ENCODE measurements around the gene ADAMTSL3.
A peak's percentile ranks its signal among the peaks of the same experiment; 100 is the strongest.
"Not testable (repeated sequence)": the region's sequence is repeated elsewhere in the genome, so short reads cannot be mapped to it uniquely, and the experiment has no call there.

ADAMTSL3 gene

DNA sequence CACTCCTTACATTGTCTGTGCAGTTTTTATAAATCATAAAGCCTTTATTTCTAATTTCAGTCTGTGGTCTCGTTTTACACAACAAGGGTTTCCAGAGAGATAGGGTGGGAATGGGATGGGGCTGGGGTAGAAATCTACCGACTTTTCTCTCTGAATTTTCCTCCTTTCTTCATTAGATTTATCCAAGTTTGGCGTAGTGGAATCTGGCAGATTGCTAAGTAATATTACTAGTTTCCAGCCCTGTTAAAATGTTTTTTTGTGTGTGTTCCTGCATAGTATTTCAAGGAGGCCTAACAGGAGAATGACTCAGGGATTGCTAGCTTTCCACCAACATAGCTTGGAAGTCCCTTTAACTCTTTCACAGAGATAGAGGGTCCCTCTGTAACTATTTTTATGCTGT is 396.2 kb downstream of the ADAMTSL3 start:
- no peak for DNase-seq

DNA sequence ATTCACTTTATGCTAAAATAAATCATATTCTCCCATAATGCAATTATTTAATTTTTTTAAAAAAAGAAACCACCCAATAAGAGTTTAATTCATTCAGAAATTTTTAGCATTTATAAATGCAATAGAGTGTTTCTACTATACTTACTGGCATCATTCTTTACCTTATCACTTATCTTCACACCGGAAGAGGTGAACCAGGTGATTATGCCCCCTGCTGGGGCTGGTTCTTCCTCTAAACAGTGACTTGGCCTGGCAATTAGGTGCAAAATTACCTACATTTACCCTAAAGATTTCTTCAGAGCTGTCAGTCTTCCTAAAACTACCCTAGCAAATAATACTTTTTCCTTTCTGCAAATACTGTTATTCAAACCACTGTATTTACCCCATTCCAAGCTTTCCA is 397.2 kb downstream of the ADAMTSL3 start:
- DNase-seq = not testable (repeated sequence)

DNA sequence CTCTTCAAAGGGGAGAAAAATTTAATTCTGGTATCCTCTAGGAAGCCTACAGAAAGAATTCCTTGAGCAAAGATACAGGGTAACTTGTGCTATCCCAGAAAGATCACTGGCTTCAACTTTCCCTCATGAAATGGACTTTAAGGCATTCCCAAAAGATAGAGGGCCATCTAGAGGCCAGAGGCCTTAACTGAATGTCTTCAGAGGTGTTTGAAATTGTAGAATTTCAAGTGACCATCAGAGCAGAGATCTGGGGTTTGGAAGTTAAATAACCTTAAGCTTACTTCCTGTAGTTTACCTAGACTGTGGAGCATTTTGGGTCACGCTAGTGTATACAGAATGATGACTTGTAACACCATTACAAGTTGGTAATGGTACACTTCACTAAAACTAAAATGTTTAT is 400.6 kb downstream of the ADAMTSL3 start:
- not testable (repeated sequence) for DNase-seq

DNA sequence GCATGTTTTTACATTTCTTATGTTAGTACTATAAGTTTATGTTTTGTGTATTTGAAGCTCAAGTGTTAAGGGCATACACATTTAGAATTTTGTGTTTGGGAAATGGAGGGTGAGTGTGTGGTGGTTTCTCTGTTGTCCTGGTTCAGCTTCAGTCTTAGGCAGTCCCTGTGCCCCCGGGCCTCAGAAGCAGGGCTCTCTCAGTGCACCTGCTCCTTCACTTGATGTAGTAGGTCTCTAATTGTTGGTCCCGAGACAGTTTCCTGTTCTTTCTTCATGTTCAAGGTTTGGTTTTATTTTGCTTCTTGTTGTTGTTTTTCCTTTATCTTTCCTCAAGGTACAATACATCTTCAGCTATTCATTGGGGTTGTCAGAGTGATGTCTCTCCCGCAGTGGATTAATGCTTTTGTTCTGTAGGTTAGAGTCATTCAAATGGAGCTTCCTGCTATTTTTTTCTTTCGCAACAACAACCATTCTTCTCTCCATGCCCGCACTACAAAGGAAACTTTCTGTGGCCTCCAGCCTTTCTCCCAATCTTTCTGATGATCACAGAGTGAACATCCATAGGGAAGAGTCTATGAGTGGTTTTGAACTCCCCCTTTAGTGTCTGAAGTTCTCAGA is 403.9 kb downstream of the ADAMTSL3 start:
- no peak for DNase-seq

DNA sequence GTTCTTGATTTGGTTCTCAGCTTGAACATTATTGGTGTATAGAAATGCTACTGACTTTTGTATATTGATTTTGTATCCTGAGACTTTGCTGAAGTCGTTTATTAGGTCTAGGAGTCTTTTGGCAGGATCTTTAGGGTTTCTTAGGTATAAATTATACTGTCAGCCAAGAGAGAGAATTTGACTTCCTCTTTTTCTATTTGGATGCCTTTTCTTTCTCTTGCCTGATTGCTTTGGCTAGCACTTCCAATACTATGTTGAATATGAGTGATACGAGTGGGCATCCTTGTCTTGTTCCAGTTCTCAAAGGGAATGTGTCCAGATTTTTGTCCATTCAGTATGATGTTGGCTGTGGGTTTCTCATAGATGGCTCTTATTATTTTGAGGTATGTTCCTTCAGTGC is 409.8 kb downstream of the ADAMTSL3 start:
- not testable (repeated sequence) for DNase-seq

DNA sequence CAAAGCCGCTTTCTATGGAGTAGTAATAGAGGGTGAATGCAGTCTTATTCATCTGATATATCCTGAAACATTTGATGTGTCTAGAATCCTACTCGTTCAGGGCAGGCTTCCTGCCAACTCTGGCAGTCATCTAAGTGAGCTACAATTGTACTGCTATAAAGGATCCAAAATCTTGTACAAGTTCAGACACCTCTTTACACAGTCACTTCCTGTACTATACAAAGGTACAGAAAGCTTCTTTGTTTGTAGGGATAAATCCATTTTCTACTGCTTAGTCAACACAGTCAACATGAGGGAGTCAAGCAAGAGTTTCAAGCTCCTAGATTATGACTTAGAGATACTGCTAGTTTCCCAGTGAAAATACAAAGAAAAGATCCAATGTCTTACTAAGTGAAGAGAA is 414.8 kb downstream of the ADAMTSL3 start:
- not testable (repeated sequence) for DNase-seq

DNA sequence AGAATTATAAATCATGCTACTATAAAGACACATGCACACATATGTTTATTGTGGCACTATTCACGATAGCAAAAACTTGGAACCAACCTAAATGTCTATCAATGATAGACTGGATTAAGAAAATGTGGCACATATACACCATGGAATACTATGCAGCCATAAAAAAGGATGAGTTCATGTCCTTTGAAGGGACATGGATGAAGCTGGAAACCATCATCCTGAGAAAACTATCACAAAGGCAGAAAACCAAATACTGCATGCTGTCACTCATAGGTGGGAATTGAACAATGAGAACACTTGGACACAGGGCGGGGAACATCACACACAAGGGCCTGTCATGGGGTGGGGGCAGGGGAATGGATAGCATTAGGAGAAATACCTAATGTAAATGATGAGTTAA is 424.1 kb downstream of the ADAMTSL3 start:
- DNase-seq = not testable (repeated sequence)

DNA sequence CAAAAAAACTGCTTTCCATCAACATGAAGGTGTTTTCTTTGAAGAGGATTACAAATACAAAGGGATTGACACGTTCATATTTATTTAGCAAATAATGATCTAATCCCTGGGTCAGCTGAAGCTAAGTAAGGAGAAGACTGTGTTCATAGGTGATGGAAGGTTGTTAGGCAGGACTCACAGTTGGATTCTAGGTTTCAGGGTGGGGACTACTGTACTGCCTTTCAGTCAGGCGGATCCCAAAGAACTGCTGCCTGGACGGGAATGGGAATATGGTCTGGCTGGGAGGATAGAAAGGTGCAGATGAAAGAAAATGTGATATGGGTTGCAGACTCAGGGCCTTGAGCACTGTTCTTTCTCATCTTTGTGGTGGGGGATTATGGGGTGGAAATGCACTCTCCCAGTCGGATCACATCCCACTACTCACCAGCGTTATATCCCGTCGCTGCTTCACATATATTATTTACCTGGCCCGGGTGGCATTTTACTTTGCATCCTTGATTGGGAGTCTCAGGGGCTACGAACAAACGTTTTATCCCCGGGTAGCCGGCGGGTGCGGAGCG is 425.5 kb downstream of the ADAMTSL3 start:
- not testable (repeated sequence) for DNase-seq

DNA sequence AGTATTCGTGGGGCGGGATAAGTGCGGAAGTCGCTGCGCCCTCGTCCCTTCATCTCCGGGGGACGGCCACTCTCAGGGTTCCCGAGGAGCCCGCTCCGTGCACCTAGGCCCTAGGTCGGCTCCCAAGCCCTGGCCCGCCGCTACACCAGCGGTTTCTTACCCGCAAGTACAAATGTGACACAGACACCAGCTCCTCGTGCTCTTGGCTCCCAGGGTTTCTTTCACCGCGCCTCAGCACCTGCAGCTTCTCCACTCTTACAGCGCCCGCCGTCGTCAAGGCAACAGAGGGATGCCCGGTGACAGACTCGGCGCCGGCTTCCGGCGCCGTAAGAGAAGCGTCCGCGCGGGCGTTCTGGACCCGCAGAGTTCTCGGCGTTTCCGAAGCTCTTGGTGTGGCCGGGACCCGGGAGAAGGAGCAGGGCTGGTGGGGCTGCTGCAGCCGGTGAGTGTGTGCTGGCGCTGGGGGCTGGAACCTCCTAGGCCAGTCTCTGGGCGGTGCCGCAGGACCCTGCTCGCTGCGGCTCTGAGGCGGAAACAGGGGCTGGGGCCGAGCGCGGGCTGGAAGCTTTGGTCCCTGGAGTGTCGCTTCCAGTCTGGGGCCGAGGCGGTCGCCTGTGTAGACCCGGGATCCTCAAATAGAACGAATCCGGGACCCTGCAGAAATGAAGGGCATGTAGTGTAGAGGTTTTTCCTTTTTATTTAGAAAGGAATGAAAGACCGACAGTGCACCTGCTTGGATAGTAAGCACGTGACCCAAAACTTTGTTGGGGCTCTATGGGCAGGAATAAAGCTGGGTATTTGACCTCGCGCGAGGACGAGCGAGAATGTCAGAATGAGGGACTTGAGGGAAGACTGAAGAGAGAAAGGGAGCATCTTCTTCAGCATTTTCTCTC is 426.2 kb downstream of the ADAMTSL3 start:
- peak; percentile 4 for DNase-seq

DNA sequence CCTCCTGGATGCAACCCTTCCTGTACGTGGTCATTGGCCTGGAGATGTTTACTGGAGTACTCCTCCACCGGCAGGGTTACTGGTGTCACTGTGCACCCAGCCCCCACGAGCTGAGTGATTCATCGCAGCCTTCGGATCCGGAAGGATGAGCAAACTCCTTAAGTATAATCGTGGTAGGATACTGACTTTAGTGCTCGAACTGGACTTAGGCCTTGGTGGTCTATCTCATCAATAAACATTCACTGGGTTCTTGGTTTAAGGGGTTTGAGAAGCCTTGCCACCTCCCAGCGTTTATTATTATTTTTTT is 426.8 kb downstream of the ADAMTSL3 start:
- not testable (repeated sequence) for DNase-seq

DNA sequence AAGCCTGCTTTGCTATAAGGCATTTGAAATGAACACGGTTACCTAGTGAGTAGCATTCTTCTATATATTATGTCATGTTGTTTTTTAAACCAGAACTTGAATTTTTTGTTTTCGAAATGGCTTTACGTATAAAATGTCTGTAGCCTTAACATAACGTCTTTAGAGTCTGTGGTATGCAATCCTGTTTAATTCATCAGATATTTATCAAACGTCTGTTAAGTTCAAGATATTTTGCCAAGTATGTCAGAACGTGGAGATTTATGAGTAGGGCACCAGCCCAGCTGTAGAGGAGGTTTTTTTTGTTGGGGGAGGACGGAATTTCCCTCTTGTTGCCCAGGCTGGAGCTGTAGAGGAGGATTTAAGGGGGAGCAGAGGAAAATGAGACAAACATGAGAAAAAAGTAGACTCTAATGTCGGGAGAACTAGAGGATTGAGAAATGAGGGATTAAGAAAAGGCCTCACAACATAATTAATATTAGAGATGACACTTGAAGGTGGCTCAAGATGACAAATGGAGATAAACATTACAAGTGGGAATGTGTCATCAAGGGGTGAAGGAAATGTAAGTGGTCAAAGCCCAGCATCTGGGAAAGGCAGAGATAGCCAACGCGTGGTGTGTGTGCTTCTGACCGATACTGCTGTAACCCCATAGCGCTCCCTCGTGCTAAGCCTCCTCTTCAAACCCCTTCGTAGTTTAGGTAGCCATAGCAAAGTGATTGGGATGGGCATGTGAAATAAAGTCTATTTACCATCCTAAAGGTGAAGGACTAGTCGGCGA is 427.7 kb downstream of the ADAMTSL3 start:
- no peak for DNase-seq

DNA sequence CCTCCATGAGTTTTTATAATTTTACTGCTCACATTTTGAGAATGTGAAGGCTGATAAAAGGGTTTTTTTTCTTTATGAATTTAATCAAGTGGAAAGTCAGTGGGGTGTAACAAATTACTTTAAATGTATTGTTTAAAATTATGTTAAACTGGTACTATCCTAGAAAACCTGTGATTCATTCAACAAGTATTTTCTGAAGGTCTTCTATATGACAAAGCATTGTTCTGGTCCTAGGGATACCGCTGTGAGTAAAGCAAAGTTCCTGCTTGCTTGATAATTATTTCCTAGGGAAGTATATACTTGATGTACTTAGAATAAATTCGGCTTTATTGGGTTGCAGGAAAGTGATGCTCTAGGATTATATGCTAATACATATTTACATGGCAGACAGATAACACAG is 428.8 kb downstream of the ADAMTSL3 start:
- DNase-seq = no peak

DNA sequence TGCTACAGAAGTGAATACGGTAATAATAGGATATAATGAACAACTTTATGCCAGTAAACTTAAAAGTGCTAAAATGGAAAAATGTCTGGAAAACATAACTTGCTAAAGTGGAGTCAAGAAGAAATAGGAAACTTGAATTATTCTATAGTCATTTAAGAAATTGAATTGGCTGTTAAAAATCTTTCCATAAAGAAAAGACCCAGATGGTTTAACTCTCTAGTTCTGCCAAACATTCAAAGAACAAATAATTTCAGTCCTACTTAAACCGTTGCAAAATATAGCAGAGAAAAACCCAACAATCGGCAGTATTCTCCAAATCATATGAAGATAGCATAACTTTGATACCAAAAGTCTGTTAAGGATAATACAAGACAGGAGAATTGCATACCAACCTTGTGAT is 432.1 kb downstream of the ADAMTSL3 start:
- DNase-seq = not testable (repeated sequence)
